ENCODE measurements around the gene RASGEF1B.

GRCh38 chr4:81508411-81509185 lies 36.9 kb upstream of the RASGEF1B start:
- no peak for TF ChIP-seq CTCF (IDR thresholded peaks at IDR 0.05; ENCODE audit: insufficient read depth, low read length, poor library complexity, severe bottlenecking)
- TF ChIP-seq EZH2phosphoT487 (conservative IDR thresholded peaks at IDR 0.05; ENCODE audit: low read length), result no peak
